Measurements from ENCODE around the gene CDH9. TPM values are rescaled to one million over a fixed set of nuclear protein-coding genes. Genes with fewer than 3 reads are reported as not detected.

Gene CDH9
- total RNA-seq, 1 donor from 2014 or later, result not detected

- intact Hi-C loops (cut with DNase I), result no loop called here
- no peak for ATAC-seq
Measured at GRCh38 chr5:26986985-26987384, 51.4 kb downstream of the CDH9 start.

GRCh38 chr5:26981750-26982149, 56.6 kb downstream of the CDH9 start:
- intact Hi-C loops (cut with DNase I), result no loop called here
- ATAC-seq (no peak), DNase-seq (ENCODE audit: missing footprints) (no peak)

More at GRCh38 chr5:26986985-26987384, 51.4 kb downstream of the CDH9 start:
- DNase-seq (ENCODE audit: missing footprints), result no peak

GRCh38 chr5:26959290-26959689, 79.1 kb downstream of the CDH9 start:
- DNase-seq (ENCODE audit: missing footprints), result no peak
- no peak for ATAC-seq
- intact Hi-C loops (cut with DNase I), result no loop called here

GRCh38 chr5:26955161-26955560, 83.2 kb downstream of the CDH9 start:
- intact Hi-C loops (cut with DNase I), result no loop called here
- DNase-seq (ENCODE audit: missing footprints) (no peak), ATAC-seq (no peak)

GRCh38 chr5:26948921-26949320, 89.5 kb downstream of the CDH9 start:
- DNase-seq (ENCODE audit: missing footprints) (no peak), ATAC-seq (no peak)
- intact Hi-C loops (cut with DNase I), result no loop called here

- ATAC-seq (no peak), DNase-seq (ENCODE audit: missing footprints) (no peak)
- intact Hi-C loops (cut with DNase I), result no loop called here
Measured at GRCh38 chr5:26945901-26946300, 92.5 kb downstream of the CDH9 start.

GRCh38 chr5:26942481-26942880, 95.9 kb downstream of the CDH9 start:
- ATAC-seq (no peak), DNase-seq (ENCODE audit: missing footprints) (no peak)
- intact Hi-C loops (cut with DNase I), result no loop called here

- ATAC-seq (no peak), DNase-seq (ENCODE audit: missing footprints) (no peak)
- intact Hi-C loops (cut with DNase I), result no loop called here
Measured at GRCh38 chr5:26940994-26941393, 97.4 kb downstream of the CDH9 start.

- ATAC-seq (no peak), DNase-seq (ENCODE audit: missing footprints) (no peak)
- intact Hi-C loops (cut with DNase I), result no loop called here
Measured at GRCh38 chr5:26932238-26932637, 106.1 kb downstream of the CDH9 start.

GRCh38 chr5:26921439-26921838, 116.9 kb downstream of the CDH9 start:
- no peak for ATAC-seq
- intact Hi-C loops (cut with DNase I), result no loop called here
- no peak for DNase-seq (ENCODE audit: missing footprints)

GRCh38 chr5:26903469-26903868, 134.9 kb downstream of the CDH9 start:
- DNase-seq (ENCODE audit: missing footprints) (no peak), ATAC-seq (no peak)
- intact Hi-C loops (cut with DNase I), result no loop called here

- intact Hi-C loops (cut with DNase I), result no loop called here
- DNase-seq (ENCODE audit: missing footprints) (no peak), ATAC-seq (no peak)
Measured at GRCh38 chr5:26894719-26895263, 143.6 kb downstream of the CDH9 start.

GRCh38 chr5:26893078-26893477, 145.3 kb downstream of the CDH9 start:
- intact Hi-C loops (cut with DNase I), result no loop called here
- no peak for ATAC-seq
- DNase-seq (ENCODE audit: missing footprints), result no peak

GRCh38 chr5:26889815-26890214, 148.6 kb downstream of the CDH9 start:
- ATAC-seq (no peak), DNase-seq (ENCODE audit: missing footprints) (no peak)
- intact Hi-C loops (cut with DNase I), result no loop called here

GRCh38 chr5:26884481-26884880, 153.9 kb downstream of the CDH9 start:
- intact Hi-C loops (cut with DNase I), result no loop called here
- DNase-seq (ENCODE audit: missing footprints) (no peak), ATAC-seq (no peak)

- DNase-seq (ENCODE audit: missing footprints) (no peak), ATAC-seq (no peak)
- intact Hi-C loops (cut with DNase I), result no loop called here
Measured at GRCh38 chr5:26883375-26883774, 155.0 kb downstream of the CDH9 start.

- no peak for ATAC-seq
- intact Hi-C loops (cut with DNase I), result no loop called here
- DNase-seq (ENCODE audit: missing footprints), result no peak
Measured at GRCh38 chr5:26881901-26882300, 156.5 kb downstream of the CDH9 start.

GRCh38 chr5:26877154-26877553, 161.2 kb downstream of the CDH9 start:
- ATAC-seq (no peak), DNase-seq (ENCODE audit: missing footprints) (no peak)
- intact Hi-C loops (cut with DNase I), result no loop called here

- ATAC-seq (no peak), DNase-seq (ENCODE audit: missing footprints) (no peak)
- intact Hi-C loops (cut with DNase I), result no loop called here
Measured at GRCh38 chr5:26872337-26872736, 166.0 kb downstream of the CDH9 start.

- intact Hi-C loops (cut with DNase I), result no loop called here
- no peak for ATAC-seq
- DNase-seq (ENCODE audit: missing footprints), result no peak
Measured at GRCh38 chr5:26869781-26870180, 168.6 kb downstream of the CDH9 start.

GRCh38 chr5:26868504-26868903, 169.9 kb downstream of the CDH9 start:
- ATAC-seq (no peak), DNase-seq (ENCODE audit: missing footprints) (no peak)
- intact Hi-C loops (cut with DNase I), result no loop called here

- ATAC-seq (no peak), DNase-seq (ENCODE audit: missing footprints) (no peak)
- intact Hi-C loops (cut with DNase I), result no loop called here
Measured at GRCh38 chr5:26864061-26864460, 174.3 kb downstream of the CDH9 start.

Data from Right ventricle myocardium inferior (tissue), 1 donor.